Gastroesophageal sphincter (tissue), 4 donors: Measurements from ENCODE around the gene RTBDN. TPM values are rescaled to one million over a fixed set of nuclear protein-coding genes. Genes with fewer than 3 reads are reported as not detected.

Experiments used
- ATAC-seq: fragments of 150-250 bp; one replicate; pipeline ENCODE4 v1.9.1; 2016; ENCODE audit warnings: mild to moderate bottlenecking, moderate library complexity
- H3K27ac ChIP-seq, 4 donors: fragments of 200-600 bp; sonication (generic) in 3 of 4; 1 replicate in 3 of 4; 2 replicates in 1 of 4; pipeline ENCODE4 v1.5.1; 2016 to 2019
- H3K27me3 ChIP-seq: fragments of 200-600 bp; sonication (generic); one replicate; pipeline ENCODE4 v1.5.1; 2019
- H3K36me3 ChIP-seq, 2 donors: fragments of 200-600 bp; sonication (generic); one replicate each; pipeline ENCODE4 v1.5.1; 2019; ENCODE audit warnings: control low read depth in 1 of 2
- H3K4me1 ChIP-seq, 3 donors: fragments of 200-600 bp; sonication (generic); 1 replicate in 2 of 3; 2 replicates in 1 of 3; pipeline ENCODE4 v1.5.1; 2016 to 2019; ENCODE audit warnings: control low read depth in 2 of 3
- H3K4me3 ChIP-seq, 2 donors: fragments of 200-600 bp; sonication (generic); one replicate each; pipeline ENCODE4 v1.5.1; 2019; ENCODE audit warnings: mild to moderate bottlenecking in 1 of 2, moderate library complexity in 1 of 2
- H3K9me3 ChIP-seq, 3 donors: fragments of 200-600 bp; sonication (generic); one replicate each; pipeline ENCODE4 v1.5.1; 2017 to 2019; ENCODE audit warnings: control low read depth in 2 of 3
- EP300 ChIP-seq: sonication (generic); formaldehyde crosslinking; IDR thresholded peaks from one replicate; pipeline ENCODE4 v1.6.1; 2017; ENCODE audit warnings: antibody characterized with exemption, mild to moderate bottlenecking
- POLR2A ChIP-seq, 2 donors: fragments of 450-650 bp; IDR thresholded peaks; one replicate each; pipeline ENCODE4 v1.6.1; 2017; ENCODE audit warnings: antibody characterized with exemption in 2 of 2, mild to moderate bottlenecking in 2 of 2, moderate library complexity in 1 of 2
- POLR2AphosphoS5 ChIP-seq: sonication (generic); formaldehyde crosslinking; IDR thresholded peaks from one replicate; pipeline ENCODE4 v1.6.1; 2017; ENCODE audit warnings: antibody characterized with exemption
- WGBS, 2 donors: methylation state at CpG; one replicate each; pipeline ENCODE4 v1.1.5; 2018; ENCODE audit warnings: low coverage in 1 of 2; 5-methylcytosine and 5-hydroxymethylcytosine counted together
- total RNA-seq, 4 donors: library from RNA; depleted of rRNA; stranded (reverse); fragments of >200 nt; gene quantifications; one replicate each; pipeline ENCODE4 v1.1.0, GENCODE V29; 2016
- TF ChIP-seq, protein P1 (sequence below), 4 experiments: fragments of 200-600 bp in 2 of 4; fragments of 450-650 bp in 2 of 4; sonication (generic) in 1 of 4; IDR thresholded peaks; one replicate each; pipeline ENCODE4 v1.5.1; 2017 to 2019; ENCODE audit warnings: antibody characterized with exemption in 4 of 4, mild to moderate bottlenecking in 2 of 4, moderate library complexity in 2 of 4

The RTBDN gene
- total RNA-seq, 4 donors from 2014 or later, result 1.1 TPM; not detected in 3

DNA sequence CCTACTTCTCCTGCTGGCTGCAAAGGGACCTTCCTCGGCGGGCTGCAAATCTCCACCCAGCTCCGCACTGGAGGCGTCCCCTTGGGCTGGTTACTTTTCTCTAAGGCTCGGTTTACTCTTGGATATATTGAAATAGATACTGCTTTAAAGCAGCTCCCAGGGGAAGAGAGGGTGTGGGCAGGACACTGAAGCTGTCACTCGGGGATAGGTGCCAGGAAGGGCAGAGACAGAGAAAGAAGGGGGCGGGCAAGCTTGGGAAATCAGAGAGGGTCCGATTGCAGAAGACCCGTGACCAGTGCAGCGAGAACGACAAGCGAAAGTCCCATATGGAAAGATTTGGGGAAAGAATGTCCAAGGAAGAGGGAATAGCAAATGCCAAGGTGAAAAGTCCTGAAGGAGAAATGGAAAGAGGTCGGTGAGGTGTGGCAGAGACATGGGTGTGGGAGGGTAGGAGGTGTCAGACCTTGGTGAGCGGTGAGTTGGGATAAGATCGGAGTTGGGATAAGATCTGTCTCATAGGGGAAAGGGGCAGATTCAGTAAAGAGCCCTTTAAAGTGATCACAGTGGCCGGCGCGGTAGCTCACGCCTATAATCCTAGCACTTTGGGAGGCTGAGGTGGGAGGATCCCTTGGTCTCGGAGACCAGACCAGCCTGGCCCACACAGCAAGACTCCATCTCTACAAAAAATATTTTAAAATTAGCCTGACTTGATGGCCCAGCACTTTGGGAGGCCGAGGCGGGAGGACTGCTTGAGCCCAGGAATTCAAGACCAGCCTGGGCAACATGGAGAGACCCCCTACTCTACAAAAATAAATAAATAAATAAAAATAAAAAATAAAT, 31.9 kb downstream of the RTBDN start:
- no peaks in the 10 kb centered on the region for H3K27me3 ChIP-seq
- TF ChIP-seq EP300, result no peak
- no peak for TF ChIP-seq POLR2AphosphoS5
- TF ChIP-seq POLR2A (IDR thresholded peaks at IDR 0.05), result no peak
- TF ChIP-seq, protein P1, sequence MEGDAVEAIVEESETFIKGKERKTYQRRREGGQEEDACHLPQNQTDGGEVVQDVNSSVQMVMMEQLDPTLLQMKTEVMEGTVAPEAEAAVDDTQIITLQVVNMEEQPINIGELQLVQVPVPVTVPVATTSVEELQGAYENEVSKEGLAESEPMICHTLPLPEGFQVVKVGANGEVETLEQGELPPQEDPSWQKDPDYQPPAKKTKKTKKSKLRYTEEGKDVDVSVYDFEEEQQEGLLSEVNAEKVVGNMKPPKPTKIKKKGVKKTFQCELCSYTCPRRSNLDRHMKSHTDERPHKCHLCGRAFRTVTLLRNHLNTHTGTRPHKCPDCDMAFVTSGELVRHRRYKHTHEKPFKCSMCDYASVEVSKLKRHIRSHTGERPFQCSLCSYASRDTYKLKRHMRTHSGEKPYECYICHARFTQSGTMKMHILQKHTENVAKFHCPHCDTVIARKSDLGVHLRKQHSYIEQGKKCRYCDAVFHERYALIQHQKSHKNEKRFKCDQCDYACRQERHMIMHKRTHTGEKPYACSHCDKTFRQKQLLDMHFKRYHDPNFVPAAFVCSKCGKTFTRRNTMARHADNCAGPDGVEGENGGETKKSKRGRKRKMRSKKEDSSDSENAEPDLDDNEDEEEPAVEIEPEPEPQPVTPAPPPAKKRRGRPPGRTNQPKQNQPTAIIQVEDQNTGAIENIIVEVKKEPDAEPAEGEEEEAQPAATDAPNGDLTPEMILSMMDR (IDR thresholded peaks at IDR 0.05), result no peak
- H3K27ac ChIP-seq, result peak overlapping the region in 3 of 4 donors; percentile 86 to 89 (median 86)
- peaks cover 0 to 31% of the 10 kb centered on the region in 2 donors for H3K36me3 ChIP-seq
- WGBS, 2 donors, result 33 to 42% methylated on average over 8 to 19 of the region's 22 CpGs
- peaks cover 0 to 49% (median 21%) of the 10 kb centered on the region in 3 donors for H3K4me1 ChIP-seq
- H3K9me3 ChIP-seq, result no peaks in the 10 kb centered on the region
- no peak for ATAC-seq
- H3K4me3 ChIP-seq, result peak overlapping the region; percentile 73 to 88

DNA sequence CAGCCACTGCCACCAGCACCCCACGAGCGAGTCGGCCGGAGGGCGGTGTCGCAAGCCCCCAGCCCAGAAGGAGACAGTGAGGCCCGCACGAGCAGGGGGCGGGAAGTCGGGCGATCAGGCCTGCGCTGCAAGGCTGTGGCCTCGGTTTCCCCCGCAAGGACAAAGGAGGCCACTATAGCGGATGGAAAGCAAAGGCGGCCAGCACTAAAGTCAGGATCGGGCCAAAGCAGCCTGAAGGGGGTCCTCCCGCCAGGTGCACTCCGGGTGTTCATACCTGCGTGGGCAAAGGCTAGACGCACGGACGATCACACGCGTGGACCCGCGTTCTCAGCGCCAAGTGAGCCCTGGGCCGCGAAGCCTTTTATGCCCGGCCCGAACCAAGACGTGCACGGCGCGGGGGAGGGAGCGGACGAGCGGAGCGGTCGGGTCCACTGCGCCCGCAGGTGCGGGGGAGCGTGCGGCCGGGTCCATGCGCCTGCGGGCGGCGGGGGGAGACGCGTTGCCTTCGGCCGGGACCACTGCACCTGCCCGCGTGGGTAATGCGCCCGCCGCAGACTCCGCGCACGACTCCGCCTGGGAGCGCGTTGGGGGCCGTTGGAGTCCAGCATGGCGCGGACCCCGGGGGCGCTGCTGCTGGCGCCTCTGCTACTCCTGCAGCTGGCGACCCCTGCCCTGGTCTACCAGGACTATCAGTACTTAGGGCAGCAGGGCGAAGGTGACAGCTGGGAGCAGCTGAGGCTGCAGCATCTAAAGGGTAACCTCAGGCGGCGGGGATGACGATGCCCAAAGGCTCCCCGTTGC, 32.7 kb downstream of the RTBDN start, which contains the start of the genes PRDX2 and THSD8:
Gene PRDX2 (minus strand): TSS at position 335 of the 801 bp plus-strand sequence. CDS start 539 bp downstream, outside the sequence.
Gene THSD8 (plus strand): TSS at position 604 of the 801 bp plus-strand sequence. CDS start 3 bp downstream, at position 607.
- Histone ChIP-seq H3K27ac (peak within 1 kb of the TSS; percentile 60 to 89 (median 86)), H3K27me3 (no peaks in the 10 kb centered on the region), H3K9me3 (no peaks in the 10 kb centered on the region), H3K4me1 (peaks cover 0 to 45% (median 14%) of the 10 kb centered on the region in 3 donors), H3K4me3 (peak within 1 kb of the TSS; percentile 73 to 88), H3K36me3 (peaks cover 0 to 39% of the 10 kb centered on the region in 2 donors)
- ATAC-seq, result peak; percentile 79
- TF ChIP-seq POLR2AphosphoS5 (peak; percentile 79), EP300 (no peak), POLR2A (IDR thresholded peaks at IDR 0.05) (peak; percentile 75 to 84)
- TF ChIP-seq, protein P1 (IDR thresholded peaks at IDR 0.05), result peak in 2 of 4 experiments; percentile 3 to 6
- WGBS, 2 donors, result 0% methylated on average over 1 to 13 of the region's 78 CpGs

DNA sequence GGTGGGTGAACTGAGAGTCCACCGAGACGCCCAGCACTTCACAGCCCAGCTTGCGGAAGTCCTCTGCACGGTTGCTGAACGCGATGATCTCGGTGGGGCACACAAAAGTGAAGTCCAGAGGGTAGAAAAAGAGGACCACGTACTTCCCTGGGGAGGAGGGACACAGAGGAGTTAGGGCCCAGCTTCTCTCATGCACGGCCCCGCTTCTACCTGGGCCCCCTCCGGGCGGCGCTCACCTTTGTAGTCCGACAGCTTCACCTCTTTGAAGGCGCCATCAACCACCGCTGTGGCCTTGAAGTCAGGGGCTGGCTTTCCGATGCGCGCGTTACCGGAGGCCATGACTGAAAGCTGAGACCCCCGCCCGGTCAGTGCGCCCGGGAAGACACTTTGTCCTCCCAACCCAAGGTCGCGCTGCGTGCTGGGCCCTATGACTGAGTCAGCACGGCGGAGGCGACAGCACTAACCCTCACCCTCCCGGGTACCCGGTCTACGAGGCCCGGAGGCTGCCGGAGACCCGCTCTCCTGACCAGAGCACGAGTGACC, 33.4 kb downstream of the RTBDN start:
- Histone ChIP-seq H3K36me3 (peaks cover 0 to 40% of the 10 kb centered on the region in 2 donors), H3K9me3 (no peaks in the 10 kb centered on the region), H3K27me3 (no peaks in the 10 kb centered on the region), H3K4me3 (peak overlapping the region; percentile 73 to 88), H3K27ac (peak overlapping the region; percentile 60 to 89 (median 86)), H3K4me1 (peaks cover 0 to 47% (median 17%) of the 10 kb centered on the region in 3 donors)
- TF ChIP-seq, protein P1 (IDR thresholded peaks at IDR 0.05), result no peak
- no peak for TF ChIP-seq EP300
- no peak for TF ChIP-seq POLR2AphosphoS5
- no peak for TF ChIP-seq POLR2A (IDR thresholded peaks at IDR 0.05)
- ATAC-seq, result peak; percentile 25
- WGBS, 2 donors, result 0% methylated on average over 3 of the region's 38 CpGs; no CpG with 5 or more reads in 1 of the 2 donors

DNA sequence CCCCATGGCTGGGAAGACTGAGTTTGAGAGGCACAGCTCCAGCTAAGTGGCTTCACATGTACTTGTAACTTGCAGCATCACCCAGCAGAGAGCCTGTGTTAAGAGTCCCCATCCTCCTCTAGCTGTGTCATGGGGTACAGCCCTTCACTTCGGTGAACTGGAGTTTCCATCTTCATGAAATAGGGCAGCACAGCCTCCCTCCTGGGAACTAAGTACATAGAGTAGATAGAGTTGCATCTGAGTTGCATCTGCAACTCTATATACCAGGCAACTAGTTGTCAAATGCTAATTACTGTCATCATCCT, 34.0 kb downstream of the RTBDN start:
- WGBS, 2 donors, result no CpG with 5 or more reads among the region's 1 CpG
- no peak for ATAC-seq
- Histone ChIP-seq H3K4me1 (peaks cover 0 to 50% (median 19%) of the 10 kb centered on the region in 3 donors), H3K36me3 (peaks cover 0 to 40% of the 10 kb centered on the region in 2 donors), H3K27ac (peak overlapping the region in 3 of 4 donors; percentile 86 to 89 (median 86)), H3K4me3 (peak overlapping the region in 1 of 2 donors; percentile 88), H3K9me3 (no peaks in the 10 kb centered on the region), H3K27me3 (no peaks in the 10 kb centered on the region)
- TF ChIP-seq POLR2AphosphoS5, result no peak
- TF ChIP-seq, protein P1 (IDR thresholded peaks at IDR 0.05), result no peak
- TF ChIP-seq EP300, result no peak
- TF ChIP-seq POLR2A (IDR thresholded peaks at IDR 0.05), result no peak
